K562 (cell line): ENCODE results near the gene ALS2CL. TPM values are rescaled to one million over a fixed set of nuclear protein-coding genes. Genes with fewer than 3 reads are reported as not detected.

Experiments used
- ATAC-seq: fragments of 200-7000 bp; cut with Tn5 transposase; 3 replicates; pipeline ENCODE4 v1.9.1; 2020; ENCODE audit warnings: moderate library complexity
- BruUV-seq: library from RNA; stranded (reverse); fragments of 400-500 nt; replicated peaks from 2 replicates; lab custom pipeline; 2021; lab: Mats Ljungman, UMichigan
- CTCF ChIA-PET: fragments of 300-600 bp; formaldehyde crosslinking; extraction: SDS; loops from one replicate; lab custom pipeline; 2021; ENCODE audit warnings: low intra/inter-chr PET ratio; lab: Yijun Ruan, JAX
- POLR2A ChIA-PET: fragments of 300-600, 350-650 bp; sonication (Branson Sonifier 250); formaldehyde crosslinking; extraction: SDS; loops from one replicate; lab custom pipeline; 2021; ENCODE audit warnings: antibody characterized with exemption, inconsistent platforms; lab: Yijun Ruan, JAX
- DNase-seq, 4 experiments: peaks; one replicate each; pipeline versions ENCODE4 v3.0.0 to v3.0.0-alpha.2; 2011 to 2018; ENCODE audit warnings: low spot score in 3 of 4, mixed read lengths in 3 of 4; ENCODE audit errors: extremely low read depth in 1 of 4
- FAIRE-seq: peaks from 2 replicates; lab custom pipeline; 2011; peaks lifted over from hg19 to GRCh38; lab: Jason Lieb, UNC
- H2AFZ ChIP-seq: 2 replicates; pipeline ENCODE4 v1.6.0; 2011; ENCODE audit warnings: low read depth, low read length, control low read depth, inconsistent platforms
- H3K27ac ChIP-seq: fragments of 200-600 bp; 3 replicates; pipeline ENCODE4 v1.8.0; 2011; ENCODE audit warnings: low read depth, mild to moderate bottlenecking, control low read depth, inconsistent platforms, low read length, moderate library complexity, mixed read lengths; ENCODE audit errors: extremely low read depth
- H3K27me3 ChIP-seq, 2 experiments: fragments of 300-600 bp in 1 of 2; 2 replicates in 1 of 2; 3 replicates in 1 of 2; pipeline versions ENCODE4 v1.6.0 to v1.8.0; 2011; ENCODE audit warnings: inconsistent platforms in 2 of 2, low read length in 2 of 2, mild to moderate bottlenecking in 1 of 2, mixed read lengths in 1 of 2, moderate library complexity in 1 of 2; ENCODE audit not compliant: control insufficient read depth in 2 of 2, insufficient read depth in 2 of 2
- H3K36me3 ChIP-seq: fragments of 300-600 bp; 3 replicates; pipeline ENCODE4 v1.8.0; 2011; ENCODE audit warnings: mild to moderate bottlenecking, low read length, inconsistent platforms; ENCODE audit not compliant: control insufficient read depth, insufficient read depth
- H3K4me1 ChIP-seq, 2 experiments: fragments of 200-600 bp in 1 of 2; replicated peaks in 1 of 2; 2 replicates in 1 of 2; 3 replicates in 1 of 2; pipeline versions ENCODE4 v1.5.1 to v1.8.0; 2011; ENCODE audit warnings: inconsistent platforms in 2 of 2, low read length in 2 of 2, mild to moderate bottlenecking in 1 of 2, mixed read lengths in 1 of 2, moderate library complexity in 1 of 2; ENCODE audit not compliant: control insufficient read depth in 2 of 2, insufficient read depth in 2 of 2
- H3K4me2 ChIP-seq: 2 replicates; pipeline ENCODE4 v1.6.1; 2011; ENCODE audit warnings: low read length, control low read depth, inconsistent platforms, mixed read lengths; ENCODE audit not compliant: insufficient read depth
- H3K4me3 ChIP-seq: fragments of 200-600 bp; sonication (generic), shearing (Covaris generic); 2 replicates; pipeline ENCODE4 v1.5.1; 2016; ENCODE audit warnings: control low read depth, inconsistent platforms
- H3K79me2 ChIP-seq: fragments of 200-600 bp; 3 replicates; pipeline ENCODE4 v1.8.0; 2011; ENCODE audit warnings: low read length, inconsistent platforms; ENCODE audit not compliant: control insufficient read depth, insufficient read depth
- H3K9ac ChIP-seq, 2 experiments: 2 replicates each; pipeline versions ENCODE4 v1.6.0 to v1.6.1; 2011; ENCODE audit warnings: low read depth in 2 of 2, low read length in 2 of 2, control low read depth in 1 of 2, inconsistent platforms in 1 of 2, mild to moderate bottlenecking in 1 of 2, mixed read lengths in 1 of 2; ENCODE audit not compliant: insufficient read depth in 1 of 2
- H3K9me1 ChIP-seq: one replicate; pipeline ENCODE4 v1.6.0; 2011; ENCODE audit warnings: inconsistent platforms, mild to moderate bottlenecking, low read length, moderate library complexity; ENCODE audit not compliant: control insufficient read depth, insufficient read depth
- H3K9me3 ChIP-seq: replicated peaks from 2 replicates; pipeline ENCODE4 v1.5.1; 2011; ENCODE audit warnings: low read depth, low read length, inconsistent platforms; ENCODE audit not compliant: control insufficient read depth, insufficient read depth
- H4K20me1 ChIP-seq: replicated peaks from 2 replicates; pipeline ENCODE4 v1.6.1; 2011; ENCODE audit warnings: low read length, inconsistent platforms, mixed read lengths; ENCODE audit not compliant: control insufficient read depth, insufficient read depth
- ARID2 ChIP-seq: fragments of 450-650 bp; IDR thresholded peaks from 2 replicates; pipeline ENCODE4 v1.6.1; 2017; ENCODE audit warnings: antibody characterized with exemption, mild to moderate bottlenecking
- BRF2 ChIP-seq: IDR thresholded peaks from 3 replicates; pipeline ENCODE4 v1.6.1; 2011; ENCODE audit warnings: borderline replicate concordance, mild to moderate bottlenecking; ENCODE audit not compliant: insufficient read length, insufficient read depth
- EP300 ChIP-seq: IDR thresholded peaks from 2 replicates; pipeline ENCODE4 v1.6.1; 2012; ENCODE audit warnings: low read length, improper control_type of control experiment
- PHF21A ChIP-seq: fragments of 450-650 bp; IDR thresholded peaks from 2 replicates; pipeline ENCODE4 v1.6.1; 2017; ENCODE audit warnings: low read depth, borderline replicate concordance
- SAFB ChIP-seq: fragments of 200-400 bp; formaldehyde crosslinking; IDR thresholded peaks from 2 replicates; pipeline ENCODE4 v1.6.1; 2017; ENCODE audit warnings: low read depth, low read length, borderline replicate concordance
- ZNF253 ChIP-seq: fragments of 250-450 bp; sonication (Bioruptor Pico); conservative IDR thresholded peaks from 2 replicates; pipeline ENCODE4 v1.6.1; 2021; ENCODE audit warnings: mild to moderate bottlenecking
- ZNF311 ChIP-seq: fragments of 250-450 bp; sonication (Bioruptor Pico); IDR thresholded peaks from 2 replicates; pipeline ENCODE4 v1.4.0; 2020; ENCODE audit warnings: mild to moderate bottlenecking, moderate library complexity
- ZNF707 ChIP-seq: fragments of 250-450 bp; sonication (Bioruptor Pico); conservative IDR thresholded peaks from 2 replicates; pipeline ENCODE4 v1.8.0; 2022; ENCODE audit warnings: inconsistent platforms, mild to moderate bottlenecking, moderate library complexity
- WGBS: fragments of 100-300 bp; shearing (Covaris generic); methylation state at CpG from one replicate; pipeline ENCODE4 v1.1.6; 2016; ENCODE audit warnings: low coverage, mixed read lengths; ENCODE audit not compliant: insufficient coverage; ENCODE audit errors: missing lambda C conversion rate; 5-methylcytosine and 5-hydroxymethylcytosine counted together
- in situ Hi-C: fragments of 300-500 bp; cut with MboI; formaldehyde crosslinking; loops from 4 replicates; pipeline ENCODE4 v1.15.0; 2018; ENCODE audit warnings: inconsistent platforms, mixed read lengths
- intact Hi-C: fragments of 100-400 bp; cut with micrococcal nuclease; formaldehyde crosslinking; loops from 2 replicates; pipeline ENCODE4 v1.14.2; 2022
- polyA plus RNA-seq, 8 experiments: library from polyadenylated mRNA; depleted of rRNA in 4 of 8; stranded (reverse) in 5 of 8; unstranded in 3 of 8; fragments of >200 nt; fragmentation: Nextera tagmentation in 2 of 8; fragmentation: Illumina TruSeq in 1 of 8; extraction: Ambion mirVana in 2 of 8; extraction: Trizol in 1 of 8; gene quantifications; 2 replicates each; pipeline versions ENCODE4 v1.2.1 to v1.2.3, GENCODE V29; 2011 to 2014; ENCODE audit warnings: inconsistent platforms in 1 of 8, missing spikeins in 1 of 8
- total RNA-seq, 7 experiments: library from RNA; depleted of rRNA in 6 of 7; stranded (reverse); fragments of >200 nt in 6 of 7; fragmentation: Illumina TruSeq in 2 of 7; extraction: Trizol in 2 of 7; gene quantifications; 2 replicates each; pipeline versions ENCODE4 v1.2.1 to v1.2.3, GENCODE V29; 2011 to 2021; ENCODE audit warnings: low replicate concordance in 1 of 7

ALS2CL gene
- total and polyA plus RNA-seq, 9 of the 15 experiments (the other 6 are each of a cell fraction or from before 2014, with no cell fraction given): 0.03 to 0.13 (median 0.05) TPM; not detected in 3

- no peaks in the 10 kb centered on the region for H3K79me2 ChIP-seq
- H3K36me3 ChIP-seq: no peaks in the 10 kb centered on the region
- H3K9me3 ChIP-seq: no peaks in the 10 kb centered on the region
- TF ChIP-seq ZNF707 (no peak), PHF21A (no peak), ZNF253 (no peak), EP300 (no peak), ZNF311 (CRISPR knock-in tag) (no peak), SAFB (no peak), ARID2 (no peak)
- no TSS peak for BruUV-seq
- POLR2A ChIA-PET: interaction anchor here (1.2 to 1.3 kb wide), 2 partner anchors 8 to 16 kb away, joined by 3 to 5 read pairs; no protein-coding TSS in a partner anchor
- H3K4me2 ChIP-seq: no peak overlapping the region
- H3K4me3 ChIP-seq: no peak overlapping the region
- intact Hi-C loops: no loop called here
- CTCF ChIA-PET: no interaction called here
- no peaks in the 10 kb centered on the region for H3K9me1 ChIP-seq
- no peaks in the 10 kb centered on the region for H4K20me1 ChIP-seq
- H3K27me3 ChIP-seq: peaks cover 11 to 28% of the 10 kb centered on the region in 2 experiments; a peak in 3 of 5 replicates
- in situ Hi-C loops: no loop called here
- no peak for ATAC-seq
- no peak for FAIRE-seq
- H3K4me1 ChIP-seq: 0 out of 5 replicates have a peak, but pooled peaks cover 0 to 4% of the 10 kb centered on the region in 2 experiments
- no peak overlapping the region for H3K27ac ChIP-seq
- WGBS: 3% methylated on average over 4 of the region's 4 CpGs
- no peak for DNase-seq
- no peak overlapping the region for H3K9ac ChIP-seq
- H2AFZ ChIP-seq: no peak overlapping the region
These were observed 30.9 kb upstream of the ALS2CL start for GRCh38 chr3:46724424-46724823.

GRCh38 chr3:46722443-46722842 is 29.0 kb upstream of the ALS2CL start:
- POLR2A ChIA-PET: no interaction called here
- Histone ChIP-seq H3K27ac (no peak overlapping the region), H3K9me1 (no peaks in the 10 kb centered on the region), H3K79me2 (no peaks in the 10 kb centered on the region), H3K36me3 (no peaks in the 10 kb centered on the region), H3K4me3 (no peak overlapping the region), H3K9ac (no peak overlapping the region), H3K4me2 (no peak overlapping the region), H3K4me1 (peaks cover 0 to 5% of the 10 kb centered on the region in 2 experiments; a peak in 1 of 5 replicates), H3K9me3 (no peaks in the 10 kb centered on the region), H4K20me1 (no peaks in the 10 kb centered on the region), H3K27me3 (peaks cover 4 to 35% of the 10 kb centered on the region in 2 experiments; a peak in 3 of 5 replicates), H2AFZ (no peak overlapping the region)
- DNase-seq (no peak), ATAC-seq (no peak), FAIRE-seq (no peak)
- in situ Hi-C loops (no loop called here), intact Hi-C loops (no loop called here)
- BruUV-seq: no TSS peak
- CTCF ChIA-PET: no interaction called here
- 11% methylated on average over 5 of the region's 5 CpGs for WGBS
- TF ChIP-seq BRF2: no peak
